Liver (tissue), 9 donors: Measurements from ENCODE around the gene TARBP1. TPM values are rescaled to one million over a fixed set of nuclear protein-coding genes. Genes with fewer than 3 reads are reported as not detected.
A peak's percentile ranks its signal among the peaks of the same experiment; 100 is the strongest.

ENCODE experiments used
- DNase-seq: peaks from one replicate; pipeline ENCODE4 v3.0.0-alpha.2; 2017; ENCODE audit warnings: low spot score
- H3K27ac ChIP-seq, 2 donors: one replicate each; pipeline ENCODE4 v1.7.0; 2013; ENCODE audit warnings: inconsistent platforms in 2 of 2, low read length in 2 of 2, control low read depth in 1 of 2, low read depth in 1 of 2, mild to moderate bottlenecking in 1 of 2
- H3K27me3 ChIP-seq, 4 donors: one replicate each; pipeline versions ENCODE4 v1.6.1 to v1.7.0; 2013; ENCODE audit warnings: low read length in 3 of 4, inconsistent platforms in 1 of 4, mild to moderate bottlenecking in 1 of 4, moderate library complexity in 1 of 4; ENCODE audit not compliant: control insufficient read depth in 4 of 4, insufficient read depth in 4 of 4
- H3K36me3 ChIP-seq, 4 donors: one replicate each; pipeline versions ENCODE4 v1.6.1 to v1.7.0; 2013; ENCODE audit warnings: low read length in 3 of 4, mild to moderate bottlenecking in 3 of 4, low read depth in 1 of 4, moderate library complexity in 1 of 4; ENCODE audit not compliant: control insufficient read depth in 4 of 4, insufficient read depth in 3 of 4
- H3K4me1 ChIP-seq, 4 donors: one replicate each; pipeline versions ENCODE4 v1.6.1 to v1.7.0; 2013; ENCODE audit warnings: low read length in 3 of 4, mild to moderate bottlenecking in 3 of 4, moderate library complexity in 1 of 4; ENCODE audit not compliant: control insufficient read depth in 4 of 4, insufficient read depth in 4 of 4
- H3K4me3 ChIP-seq, 3 donors: one replicate each; pipeline versions ENCODE4 v1.6.1 to v1.7.0; 2013; ENCODE audit warnings: low read length in 3 of 3, control low read depth in 1 of 3, low read depth in 1 of 3, mild to moderate bottlenecking in 1 of 3
- H3K9ac ChIP-seq, 2 donors: one replicate each; pipeline ENCODE4 v1.7.0; 2013; ENCODE audit warnings: low read length in 2 of 2, mild to moderate bottlenecking in 2 of 2, moderate library complexity in 2 of 2, control low read depth in 1 of 2, low read depth in 1 of 2
- H3K9me3 ChIP-seq, 4 donors: one replicate each; pipeline versions ENCODE4 v1.6.1 to v1.7.0; 2013; ENCODE audit warnings: low read length in 3 of 4; ENCODE audit not compliant: control insufficient read depth in 4 of 4
- ATF3 ChIP-seq: IDR thresholded peaks from 2 replicates; pipeline ENCODE4 v1.6.1; 2016; ENCODE audit warnings: antibody characterized with exemption
- EGR1 ChIP-seq, 2 donors: IDR thresholded peaks; 2 replicates each; pipeline ENCODE4 v1.6.1; 2016 to 2018; ENCODE audit warnings: antibody characterized with exemption in 2 of 2, low read depth in 2 of 2
- FOXA1 ChIP-seq: IDR thresholded peaks from 2 replicates; pipeline ENCODE4 v1.6.1; 2016; ENCODE audit warnings: antibody characterized with exemption
- FOXA2 ChIP-seq: IDR thresholded peaks from 2 replicates; pipeline ENCODE4 v1.6.1; 2016; ENCODE audit warnings: antibody characterized with exemption
- GABPA ChIP-seq, 2 donors: IDR thresholded peaks in 1 of 2; conservative IDR thresholded peaks in 1 of 2; 2 replicates each; pipeline ENCODE4 v1.6.1; 2016; ENCODE audit warnings: antibody characterized with exemption in 2 of 2, mild to moderate bottlenecking in 1 of 2, moderate library complexity in 1 of 2
- HNF4A ChIP-seq, 2 donors: conservative IDR thresholded peaks; 2 replicates each; pipeline ENCODE4 v1.6.1; 2016; ENCODE audit warnings: antibody characterized with exemption in 2 of 2, mild to moderate bottlenecking in 2 of 2
- HNF4G ChIP-seq: IDR thresholded peaks from 2 replicates; pipeline ENCODE4 v1.6.1; 2016; ENCODE audit warnings: antibody characterized with exemption
- JUND ChIP-seq, 2 donors: IDR thresholded peaks; 2 replicates each; pipeline ENCODE4 v1.6.1; 2016; ENCODE audit warnings: antibody characterized with exemption in 2 of 2
- MAX ChIP-seq: IDR thresholded peaks from 2 replicates; pipeline ENCODE4 v1.6.1; 2016; ENCODE audit warnings: antibody characterized with exemption
- NR2F2 ChIP-seq: IDR thresholded peaks from 2 replicates; pipeline ENCODE4 v1.6.1; 2016; ENCODE audit warnings: antibody characterized with exemption
- RAD21 ChIP-seq, 2 donors: IDR thresholded peaks; 2 replicates each; pipeline ENCODE4 v1.6.1; 2016; ENCODE audit warnings: antibody characterized with exemption in 2 of 2, mild to moderate bottlenecking in 2 of 2
- RXRA ChIP-seq, 2 donors: IDR thresholded peaks; 2 replicates each; pipeline ENCODE4 v1.6.1; 2017 to 2018; ENCODE audit warnings: antibody characterized with exemption in 2 of 2, mild to moderate bottlenecking in 1 of 2
- SP1 ChIP-seq: IDR thresholded peaks from 2 replicates; pipeline ENCODE4 v1.6.1; 2018; ENCODE audit warnings: antibody characterized with exemption, mild to moderate bottlenecking
- TAF1 ChIP-seq: conservative IDR thresholded peaks from 2 replicates; pipeline ENCODE4 v1.6.1; 2016; ENCODE audit warnings: antibody characterized with exemption, mild to moderate bottlenecking
- YY1 ChIP-seq: IDR thresholded peaks from 2 replicates; pipeline ENCODE4 v1.6.1; 2016; ENCODE audit warnings: antibody characterized with exemption, mild to moderate bottlenecking
- WGBS: extraction: QIAGEN DNeasy Blood & Tissue Kit; methylation state at CpG from one replicate; pipeline ENCODE4 v1.1.7; 2013; 5-methylcytosine and 5-hydroxymethylcytosine counted together
- polyA plus RNA-seq, 2 donors: library from polyadenylated mRNA; stranded (reverse) in 1 of 2; unstranded in 1 of 2; fragments of 200-250 nt in 1 of 2; fragments of >200 nt in 1 of 2; fragmentation: Nextera tagmentation in 1 of 2; extraction: Ambion mirVana in 1 of 2; gene quantifications; one replicate each; pipeline versions ENCODE4 v1.2.1 to v1.2.3, GENCODE V29; 2013 to 2015
- total RNA-seq, 2 donors: library from RNA; depleted of rRNA; stranded (reverse); fragments of >200 nt; gene quantifications; one replicate each; pipeline ENCODE4 v1.2.3, GENCODE V29; 2014
- TF ChIP-seq, protein P1 (sequence below): fragments of 150-350 bp; IDR thresholded peaks from 2 replicates; pipeline ENCODE4 v1.5.1; 2017; ENCODE audit warnings: improper control_type of control experiment, low read depth, low read length; ENCODE audit not compliant: missing input control
- TF ChIP-seq, protein P2 (sequence below): IDR thresholded peaks from 2 replicates; pipeline ENCODE4 v1.6.1; 2016; ENCODE audit warnings: antibody characterized with exemption, mild to moderate bottlenecking
- TF ChIP-seq, protein P3 (sequence below): IDR thresholded peaks from 2 replicates; pipeline ENCODE4 v1.6.1; 2016; ENCODE audit warnings: antibody characterized with exemption
- donor health status: healthy.
- donor health status: healthy.
- donor health status: healthy.
- donor health status: healthy.
- donor health status: healthy.

Gene TARBP1
- total and polyA plus RNA-seq, 4 donors = 4.1 to 17.6 (median 9.1) TPM

GRCh38 chr1:234479310-234479559, 256 bp upstream of the TARBP1 start:
- peak overlapping the region; percentile 10 to 65 for H3K9ac ChIP-seq
- no peaks in the 10 kb centered on the region for H3K36me3 ChIP-seq
- H3K27me3 ChIP-seq = no peaks in the 10 kb centered on the region
- peak overlapping the region; percentile 81 to 96 (median 82) for H3K4me3 ChIP-seq
- TF ChIP-seq JUND (IDR thresholded peaks at IDR 0.05) = no peak
- TF ChIP-seq ATF3 = no peak
- TF ChIP-seq RXRA (IDR thresholded peaks at IDR 0.05) = no peak
- TF ChIP-seq MAX = no peak
- no peak for TF ChIP-seq HNF4A (conservative IDR thresholded peaks at IDR 0.05)
- TF ChIP-seq YY1 = no peak
- TF ChIP-seq EGR1 (IDR thresholded peaks at IDR 0.05; ENCODE audit: low read depth in 2 of 2) = no peak
- TF ChIP-seq GABPA (IDR thresholded peaks at IDR 0.05 in 1 of 2, conservative IDR thresholded peaks at IDR 0.05 in 1 of 2) = no peak
- TF ChIP-seq, protein P1, sequence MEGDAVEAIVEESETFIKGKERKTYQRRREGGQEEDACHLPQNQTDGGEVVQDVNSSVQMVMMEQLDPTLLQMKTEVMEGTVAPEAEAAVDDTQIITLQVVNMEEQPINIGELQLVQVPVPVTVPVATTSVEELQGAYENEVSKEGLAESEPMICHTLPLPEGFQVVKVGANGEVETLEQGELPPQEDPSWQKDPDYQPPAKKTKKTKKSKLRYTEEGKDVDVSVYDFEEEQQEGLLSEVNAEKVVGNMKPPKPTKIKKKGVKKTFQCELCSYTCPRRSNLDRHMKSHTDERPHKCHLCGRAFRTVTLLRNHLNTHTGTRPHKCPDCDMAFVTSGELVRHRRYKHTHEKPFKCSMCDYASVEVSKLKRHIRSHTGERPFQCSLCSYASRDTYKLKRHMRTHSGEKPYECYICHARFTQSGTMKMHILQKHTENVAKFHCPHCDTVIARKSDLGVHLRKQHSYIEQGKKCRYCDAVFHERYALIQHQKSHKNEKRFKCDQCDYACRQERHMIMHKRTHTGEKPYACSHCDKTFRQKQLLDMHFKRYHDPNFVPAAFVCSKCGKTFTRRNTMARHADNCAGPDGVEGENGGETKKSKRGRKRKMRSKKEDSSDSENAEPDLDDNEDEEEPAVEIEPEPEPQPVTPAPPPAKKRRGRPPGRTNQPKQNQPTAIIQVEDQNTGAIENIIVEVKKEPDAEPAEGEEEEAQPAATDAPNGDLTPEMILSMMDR = no peak
- TF ChIP-seq TAF1 = no peak
- TF ChIP-seq SP1 = no peak
- peaks cover 0 to 12% (median 8%) of the 10 kb centered on the region in 4 donors for H3K4me1 ChIP-seq
- no peak for DNase-seq
- H3K27ac ChIP-seq = peak overlapping the region; percentile 78 to 82
- 15% methylated on average over 5 of the region's 5 CpGs for WGBS
- H3K9me3 ChIP-seq = no peaks in the 10 kb centered on the region

DNA sequence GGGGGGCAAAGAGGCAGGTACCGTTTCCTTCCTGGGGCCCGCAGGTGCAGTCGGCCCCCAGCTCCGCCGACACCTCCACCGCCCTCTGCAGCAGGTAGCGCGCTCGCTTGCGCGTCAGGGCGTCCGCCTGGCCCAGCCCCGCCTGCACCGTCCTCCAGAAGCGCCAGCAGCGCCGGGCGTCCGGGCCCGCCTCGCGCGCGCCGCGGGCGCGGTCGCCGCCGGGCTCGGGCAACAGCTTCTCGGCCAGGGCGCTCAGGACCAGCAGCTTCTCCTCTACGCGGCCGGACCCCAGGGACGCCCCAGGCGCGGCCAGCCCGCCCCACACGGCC, 863 bp downstream of the TARBP1 start:
- peak overlapping the region; percentile 78 to 82 for H3K27ac ChIP-seq
- peak overlapping the region; percentile 30 to 36 for H3K9ac ChIP-seq
- H3K27me3 ChIP-seq = no peaks in the 10 kb centered on the region
- H3K4me1 ChIP-seq = peaks cover 0 to 12% (median 8%) of the 10 kb centered on the region in 4 donors
- peak overlapping the region; percentile 27 to 96 (median 86) for H3K4me3 ChIP-seq
- WGBS = under 1% methylated on average over 43 of the region's 43 CpGs
- DNase-seq = no peak
- H3K9me3 ChIP-seq = no peaks in the 10 kb centered on the region
- TF ChIP-seq SP1 = no peak
- TF ChIP-seq, protein P2, sequence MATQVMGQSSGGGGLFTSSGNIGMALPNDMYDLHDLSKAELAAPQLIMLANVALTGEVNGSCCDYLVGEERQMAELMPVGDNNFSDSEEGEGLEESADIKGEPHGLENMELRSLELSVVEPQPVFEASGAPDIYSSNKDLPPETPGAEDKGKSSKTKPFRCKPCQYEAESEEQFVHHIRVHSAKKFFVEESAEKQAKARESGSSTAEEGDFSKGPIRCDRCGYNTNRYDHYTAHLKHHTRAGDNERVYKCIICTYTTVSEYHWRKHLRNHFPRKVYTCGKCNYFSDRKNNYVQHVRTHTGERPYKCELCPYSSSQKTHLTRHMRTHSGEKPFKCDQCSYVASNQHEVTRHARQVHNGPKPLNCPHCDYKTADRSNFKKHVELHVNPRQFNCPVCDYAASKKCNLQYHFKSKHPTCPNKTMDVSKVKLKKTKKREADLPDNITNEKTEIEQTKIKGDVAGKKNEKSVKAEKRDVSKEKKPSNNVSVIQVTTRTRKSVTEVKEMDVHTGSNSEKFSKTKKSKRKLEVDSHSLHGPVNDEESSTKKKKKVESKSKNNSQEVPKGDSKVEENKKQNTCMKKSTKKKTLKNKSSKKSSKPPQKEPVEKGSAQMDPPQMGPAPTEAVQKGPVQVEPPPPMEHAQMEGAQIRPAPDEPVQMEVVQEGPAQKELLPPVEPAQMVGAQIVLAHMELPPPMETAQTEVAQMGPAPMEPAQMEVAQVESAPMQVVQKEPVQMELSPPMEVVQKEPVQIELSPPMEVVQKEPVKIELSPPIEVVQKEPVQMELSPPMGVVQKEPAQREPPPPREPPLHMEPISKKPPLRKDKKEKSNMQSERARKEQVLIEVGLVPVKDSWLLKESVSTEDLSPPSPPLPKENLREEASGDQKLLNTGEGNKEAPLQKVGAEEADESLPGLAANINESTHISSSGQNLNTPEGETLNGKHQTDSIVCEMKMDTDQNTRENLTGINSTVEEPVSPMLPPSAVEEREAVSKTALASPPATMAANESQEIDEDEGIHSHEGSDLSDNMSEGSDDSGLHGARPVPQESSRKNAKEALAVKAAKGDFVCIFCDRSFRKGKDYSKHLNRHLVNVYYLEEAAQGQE = no peak
- no peak for TF ChIP-seq EGR1 (IDR thresholded peaks at IDR 0.05; ENCODE audit: low read depth in 2 of 2)
- TF ChIP-seq MAX = no peak
- no peak for TF ChIP-seq HNF4G
- TF ChIP-seq YY1 = no peak
- no peak for TF ChIP-seq ATF3
- TF ChIP-seq NR2F2 = no peak
- TF ChIP-seq, protein P1 = no peak
- TF ChIP-seq JUND (IDR thresholded peaks at IDR 0.05) = no peak
- TF ChIP-seq RAD21 (IDR thresholded peaks at IDR 0.05) = no peak
- TF ChIP-seq FOXA1 = no peak
- no peak for TF ChIP-seq GABPA (IDR thresholded peaks at IDR 0.05 in 1 of 2, conservative IDR thresholded peaks at IDR 0.05 in 1 of 2)
- no peak for TF ChIP-seq FOXA2
- no peak for TF ChIP-seq TAF1
- no peak for TF ChIP-seq RXRA (IDR thresholded peaks at IDR 0.05)
- TF ChIP-seq HNF4A (conservative IDR thresholded peaks at IDR 0.05) = no peak
- TF ChIP-seq, protein P3, sequence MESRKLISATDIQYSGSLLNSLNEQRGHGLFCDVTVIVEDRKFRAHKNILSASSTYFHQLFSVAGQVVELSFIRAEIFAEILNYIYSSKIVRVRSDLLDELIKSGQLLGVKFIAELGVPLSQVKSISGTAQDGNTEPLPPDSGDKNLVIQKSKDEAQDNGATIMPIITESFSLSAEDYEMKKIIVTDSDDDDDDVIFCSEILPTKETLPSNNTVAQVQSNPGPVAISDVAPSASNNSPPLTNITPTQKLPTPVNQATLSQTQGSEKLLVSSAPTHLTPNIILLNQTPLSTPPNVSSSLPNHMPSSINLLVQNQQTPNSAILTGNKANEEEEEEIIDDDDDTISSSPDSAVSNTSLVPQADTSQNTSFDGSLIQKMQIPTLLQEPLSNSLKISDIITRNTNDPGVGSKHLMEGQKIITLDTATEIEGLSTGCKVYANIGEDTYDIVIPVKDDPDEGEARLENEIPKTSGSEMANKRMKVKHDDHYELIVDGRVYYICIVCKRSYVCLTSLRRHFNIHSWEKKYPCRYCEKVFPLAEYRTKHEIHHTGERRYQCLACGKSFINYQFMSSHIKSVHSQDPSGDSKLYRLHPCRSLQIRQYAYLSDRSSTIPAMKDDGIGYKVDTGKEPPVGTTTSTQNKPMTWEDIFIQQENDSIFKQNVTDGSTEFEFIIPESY = no peak
- H3K36me3 ChIP-seq = no peaks in the 10 kb centered on the region
